GM19463 (cell line): ENCODE data around the gene OPRM1.
A peak's percentile ranks its signal among the peaks of the same experiment; 100 is the strongest.
"Not testable (repeated sequence)": the region's sequence is repeated elsewhere in the genome, so short reads cannot be mapped to it uniquely, and the experiment has no call there.

Source experiments
- ATAC-seq: cut with Tn5 transposase; IDR thresholded peaks from one replicate; pipeline ENCODE4 v1.9.1; 2021; ENCODE audit warnings: mild to moderate bottlenecking, moderate library complexity; ENCODE audit not compliant: unreplicated experiment

Gene OPRM1

GRCh38 chr6:154140743-154141142 lies 101.7 kb downstream of the OPRM1 start:
- ATAC-seq: no peak

GRCh38 chr6:154143753-154144152 lies 104.7 kb downstream of the OPRM1 start:
- no peak for ATAC-seq

- no peak for ATAC-seq
Observed at GRCh38 chr6:154154389-154154967, 115.4 kb downstream of the OPRM1 start.

- ATAC-seq: peak; percentile 67
Observed at GRCh38 chr6:154156135-154156896, 117.3 kb downstream of the OPRM1 start.

GRCh38 chr6:154157082-154157481 lies 118.0 kb downstream of the OPRM1 start:
- ATAC-seq: peak; percentile 48

GRCh38 chr6:154157706-154158105 lies 118.7 kb downstream of the OPRM1 start:
- ATAC-seq: no peak

- no peak for ATAC-seq
Observed at GRCh38 chr6:154159126-154159525, 120.1 kb downstream of the OPRM1 start.

GRCh38 chr6:154161689-154162088 lies 122.6 kb downstream of the OPRM1 start:
- peak; percentile 62 for ATAC-seq

- no peak for ATAC-seq
Observed at GRCh38 chr6:154164397-154164796, 125.4 kb downstream of the OPRM1 start.

GRCh38 chr6:154165478-154165877 lies 126.4 kb downstream of the OPRM1 start:
- ATAC-seq: no peak

GRCh38 chr6:154166140-154166539 lies 127.1 kb downstream of the OPRM1 start:
- no peak for ATAC-seq

GRCh38 chr6:154167126-154167525 lies 128.1 kb downstream of the OPRM1 start:
- ATAC-seq: no peak

GRCh38 chr6:154169193-154169847 lies 130.3 kb downstream of the OPRM1 start:
- ATAC-seq: no peak

GRCh38 chr6:154170106-154170505 lies 131.1 kb downstream of the OPRM1 start:
- ATAC-seq: no peak

GRCh38 chr6:154172393-154172792 lies 133.4 kb downstream of the OPRM1 start:
- ATAC-seq: not testable (repeated sequence)

- no peak for ATAC-seq
Observed at GRCh38 chr6:154179434-154179833, 140.4 kb downstream of the OPRM1 start.

- ATAC-seq: no peak
Observed at GRCh38 chr6:154187203-154187602, 148.2 kb downstream of the OPRM1 start.

GRCh38 chr6:154187714-154188113 lies 148.7 kb downstream of the OPRM1 start:
- peak; percentile 73 for ATAC-seq

- no peak for ATAC-seq
Observed at GRCh38 chr6:154196333-154196885, 157.4 kb downstream of the OPRM1 start.

GRCh38 chr6:154197196-154197860 lies 158.3 kb downstream of the OPRM1 start:
- ATAC-seq: no peak

- not testable (repeated sequence) for ATAC-seq
Observed at GRCh38 chr6:154201688-154202087, 162.6 kb downstream of the OPRM1 start.
